IMR-90 (cell line): Measurements from ENCODE around the gene TP73. TPM values are rescaled to one million over a fixed set of nuclear protein-coding genes. Genes with fewer than 3 reads are reported as not detected.

ENCODE experiments used
- ATAC-seq: fragments of 200-7000 bp; cut with Tn5 transposase; 2 replicates; pipeline ENCODE4 v1.9.1; 2020; ENCODE audit warnings: low read depth, mild to moderate bottlenecking, moderate library complexity
- BruUV-seq: library from RNA; stranded (reverse); fragments of 400-500 nt; replicated peaks from 2 replicates; lab custom pipeline; 2021; lab: Mats Ljungman, UMichigan
- CTCF ChIA-PET: fragments of 300-600 bp; formaldehyde crosslinking; extraction: SDS; loops from one replicate; lab custom pipeline; 2021; ENCODE audit warnings: antibody characterized with exemption; lab: Yijun Ruan, JAX
- POLR2A ChIA-PET: fragments of 300-600 bp; sonication (Branson Sonifier 250); formaldehyde crosslinking; loops from one replicate; lab custom pipeline; 2022; ENCODE audit warnings: antibody characterized with exemption; ENCODE audit not compliant: unreplicated experiment; lab: Charles Lee
- DNase-seq: peaks from one replicate; pipeline ENCODE4 v3.0.0; 2013
- H2AFZ ChIP-seq: replicated peaks from 2 replicates; pipeline ENCODE3; 2013; ENCODE audit warnings: low read length, mild to moderate bottlenecking; ENCODE audit not compliant: poor library complexity
- H2AK5ac ChIP-seq: 2 replicates; pipeline ENCODE4 v1.6.1; 2013; ENCODE audit warnings: low read depth, low read length, inconsistent platforms
- H2AK9ac ChIP-seq: replicated peaks from 2 replicates; pipeline ENCODE3; 2013; ENCODE audit warnings: mild to moderate bottlenecking, low read depth, low read length, moderate library complexity; ENCODE audit not compliant: poor library complexity
- H2BK120ac ChIP-seq: 2 replicates; pipeline ENCODE4 v1.6.1; 2013; ENCODE audit warnings: low read depth, low read length, inconsistent platforms
- H2BK15ac ChIP-seq: 3 replicates; pipeline ENCODE4 v1.6.1; 2013; ENCODE audit warnings: low read depth, low read length, inconsistent platforms
- H2BK20ac ChIP-seq: 2 replicates; pipeline ENCODE4 v1.6.1; 2013; ENCODE audit warnings: low read depth, mild to moderate bottlenecking, inconsistent platforms, low read length, moderate library complexity
- H2BK5ac ChIP-seq: 2 replicates; pipeline ENCODE4 v1.6.1; 2013; ENCODE audit warnings: mild to moderate bottlenecking, low read depth, low read length, inconsistent platforms; ENCODE audit not compliant: poor library complexity, severe bottlenecking
- H3K14ac ChIP-seq: replicated peaks from 2 replicates; pipeline ENCODE4 v1.6.1; 2013; ENCODE audit warnings: low read depth, low read length, inconsistent platforms
- H3K18ac ChIP-seq: 2 replicates; pipeline ENCODE4 v1.6.1; 2013; ENCODE audit warnings: low read depth, low read length, control low read depth
- H3K23ac ChIP-seq: 2 replicates; pipeline ENCODE4 v1.6.1; 2013; ENCODE audit warnings: low read depth, low read length, inconsistent platforms
- H3K27ac ChIP-seq: 2 replicates; pipeline ENCODE4 v1.5.1; 2013; ENCODE audit warnings: mild to moderate bottlenecking, control low read depth, low read length; ENCODE audit not compliant: insufficient read depth
- H3K27me3 ChIP-seq: 2 replicates; pipeline ENCODE4 v1.6.1; 2013; ENCODE audit warnings: low read length; ENCODE audit not compliant: control insufficient read depth, insufficient read depth
- H3K36me3 ChIP-seq: 2 replicates; pipeline ENCODE4 v1.6.1; 2013; ENCODE audit warnings: low read length, mixed read lengths; ENCODE audit not compliant: control insufficient read depth, insufficient read depth
- H3K4ac ChIP-seq: 2 replicates; pipeline ENCODE4 v1.6.1; 2013; ENCODE audit warnings: low read depth, low read length, inconsistent platforms
- H3K4me1 ChIP-seq: 2 replicates; pipeline ENCODE4 v1.6.1; 2013; ENCODE audit warnings: low read length, mixed read lengths; ENCODE audit not compliant: control insufficient read depth, insufficient read depth
- H3K4me2 ChIP-seq: 2 replicates; pipeline ENCODE4 v1.6.1; 2013; ENCODE audit warnings: low read depth, mild to moderate bottlenecking, control low read depth, low read length, moderate library complexity
- H3K4me3 ChIP-seq: 2 replicates; pipeline ENCODE4 v1.5.1; 2013; ENCODE audit warnings: low read depth, mild to moderate bottlenecking, control low read depth, low read length, moderate library complexity; ENCODE audit not compliant: insufficient read depth
- H3K56ac ChIP-seq: 2 replicates; pipeline ENCODE4 v1.6.1; 2013; ENCODE audit warnings: low read length, inconsistent platforms; ENCODE audit not compliant: insufficient read depth; ENCODE audit errors: extremely low read depth
- H3K79me1 ChIP-seq, 2 experiments: 2 replicates each; pipeline ENCODE4 v1.6.1; 2013; ENCODE audit warnings: low read length in 2 of 2, inconsistent platforms in 1 of 2, low read depth in 1 of 2
- H3K9ac ChIP-seq: 2 replicates; pipeline ENCODE4 v1.6.1; 2013; ENCODE audit warnings: low read depth, low read length, control low read depth
- H3K9me1 ChIP-seq: 2 replicates; pipeline ENCODE4 v1.6.1; 2013; ENCODE audit warnings: low read length, inconsistent platforms; ENCODE audit not compliant: insufficient read depth
- H3K9me3 ChIP-seq: 2 replicates; pipeline ENCODE4 v1.6.1; 2013; ENCODE audit warnings: low read length; ENCODE audit not compliant: control insufficient read depth, insufficient read depth
- H4K20me1 ChIP-seq: 2 replicates; pipeline ENCODE4 v1.6.1; 2013; ENCODE audit warnings: low read length, inconsistent platforms; ENCODE audit not compliant: insufficient read depth
- H4K5ac ChIP-seq: 2 replicates; pipeline ENCODE4 v1.6.1; 2013; ENCODE audit warnings: mild to moderate bottlenecking, low read depth, low read length, control low read depth
- H4K8ac ChIP-seq, 2 experiments: 2 replicates each; pipeline ENCODE4 v1.6.1; 2013; ENCODE audit warnings: low read depth in 2 of 2, low read length in 2 of 2, control low read depth in 1 of 2, inconsistent platforms in 1 of 2
- H4K91ac ChIP-seq: 2 replicates; pipeline ENCODE4 v1.6.1; 2013; ENCODE audit warnings: low read depth, low read length, inconsistent platforms; ENCODE audit not compliant: insufficient read depth
- BHLHE40 ChIP-seq: fragments of 150-350 bp; IDR thresholded peaks from 2 replicates; pipeline ENCODE4 v1.6.1; 2016; ENCODE audit warnings: mild to moderate bottlenecking, low read depth, low read length
- CEBPB ChIP-seq: IDR thresholded peaks from 2 replicates; pipeline ENCODE4 v1.6.1; 2012; ENCODE audit warnings: low read depth, low read length, improper control_type of control experiment
- FOS ChIP-seq: fragments of 150-350 bp; IDR thresholded peaks from 2 replicates; pipeline ENCODE4 v1.6.1; 2016; ENCODE audit warnings: low read depth, low read length
- MAFK ChIP-seq: IDR thresholded peaks from 2 replicates; pipeline ENCODE4 v1.6.1; 2012; ENCODE audit warnings: low read depth, low read length, improper control_type of control experiment
- MAZ ChIP-seq: IDR thresholded peaks from 2 replicates; pipeline ENCODE4 v1.6.1; 2012; ENCODE audit warnings: low read depth, mild to moderate bottlenecking, low read length, improper control_type of control experiment, moderate library complexity, borderline replicate concordance
- MXI1 ChIP-seq: IDR thresholded peaks from 2 replicates; pipeline ENCODE4 v1.6.1; 2012; ENCODE audit warnings: low read depth, mild to moderate bottlenecking, low read length, moderate library complexity, borderline replicate concordance
- NFE2L2 ChIP-seq: fragments of 150-350 bp; IDR thresholded peaks from 2 replicates; pipeline ENCODE4 v1.6.1; 2016; ENCODE audit warnings: low read depth, mild to moderate bottlenecking, low read length
- POLR2A ChIP-seq: IDR thresholded peaks from 2 replicates; pipeline ENCODE4 v1.6.1; 2012; ENCODE audit warnings: mild to moderate bottlenecking, low read depth, low read length
- RAD21 ChIP-seq: IDR thresholded peaks from 2 replicates; pipeline ENCODE4 v1.6.1; 2012; ENCODE audit warnings: low read length, improper control_type of control experiment
- RCOR1 ChIP-seq: IDR thresholded peaks from 2 replicates; pipeline ENCODE4 v1.6.1; 2012; ENCODE audit warnings: mild to moderate bottlenecking, low read length, improper control_type of control experiment; ENCODE audit not compliant: insufficient replicate concordance
- RFX5 ChIP-seq: IDR thresholded peaks from 2 replicates; pipeline ENCODE4 v1.8.0; 2012; ENCODE audit warnings: low read depth, mild to moderate bottlenecking, low read length, moderate library complexity
- SMC3 ChIP-seq: fragments of 150-350 bp; IDR thresholded peaks from 2 replicates; pipeline ENCODE4 v1.6.1; 2016; ENCODE audit warnings: low read depth, mild to moderate bottlenecking, antibody characterized with exemption, low read length, moderate library complexity
- WGBS, 2 experiments: methylation state at CpG; one replicate each; pipeline versions ENCODE4 v1.1.5 to v1.1.7; 2013; ENCODE audit warnings: missing lambda C conversion rate in 2 of 2; ENCODE audit not compliant: insufficient read length in 1 of 2; ENCODE audit errors: extremely low coverage in 2 of 2; 5-methylcytosine and 5-hydroxymethylcytosine counted together
- dilution Hi-C: fragments of 300-500 bp; cut with HindIII; formaldehyde crosslinking; loops from one replicate; pipeline ENCODE4 v1.14.3; 2018; ENCODE audit warnings: low sequenced_read_pairs; ENCODE audit not compliant: unreplicated experiment
- in situ Hi-C: fragments of 300-500 bp; cut with MboI; formaldehyde crosslinking; loops from 3 replicates; pipeline ENCODE4 v1.14.3; 2019; ENCODE audit warnings: low sequenced_read_pairs, inconsistent platforms, mixed read lengths
- intact Hi-C: fragments of 100-400 bp; cut with micrococcal nuclease; formaldehyde crosslinking; loops from 2 replicates; pipeline ENCODE4 v1.10.0; 2022
- polyA plus RNA-seq, 3 experiments: library from polyadenylated mRNA; depleted of rRNA; stranded (reverse); fragments of >200 nt; gene quantifications; 2 replicates each; pipeline ENCODE4 v1.2.3, GENCODE V29; 2012; ENCODE audit warnings: low replicate concordance in 1 of 3
- total RNA-seq: library from RNA; depleted of rRNA; stranded (reverse); fragments of >200 nt; gene quantifications from 2 replicates; pipeline ENCODE4 v1.2.3, GENCODE V29; 2012
- TF ChIP-seq, protein P1 (sequence below): fragments of 150-350 bp; IDR thresholded peaks from 2 replicates; pipeline ENCODE4 v1.6.1; 2016; ENCODE audit warnings: low read depth, mild to moderate bottlenecking, low read length, moderate library complexity, borderline replicate concordance
- TF ChIP-seq, protein P2 (sequence below): conservative IDR thresholded peaks from 2 replicates; pipeline ENCODE4 v1.5.1; 2012; ENCODE audit warnings: mild to moderate bottlenecking, low read depth, low read length, improper control_type of control experiment
- TF ChIP-seq, protein P3 (sequence below): fragments of 150-350 bp; IDR thresholded peaks from 2 replicates; pipeline ENCODE4 v1.6.1; 2017; ENCODE audit warnings: mild to moderate bottlenecking, antibody characterized with exemption, low read length, low read depth

Gene TP73
- total and polyA plus RNA-seq, 2 of the 4 experiments (the other 2 are of a cell fraction), result not detected

DNA sequence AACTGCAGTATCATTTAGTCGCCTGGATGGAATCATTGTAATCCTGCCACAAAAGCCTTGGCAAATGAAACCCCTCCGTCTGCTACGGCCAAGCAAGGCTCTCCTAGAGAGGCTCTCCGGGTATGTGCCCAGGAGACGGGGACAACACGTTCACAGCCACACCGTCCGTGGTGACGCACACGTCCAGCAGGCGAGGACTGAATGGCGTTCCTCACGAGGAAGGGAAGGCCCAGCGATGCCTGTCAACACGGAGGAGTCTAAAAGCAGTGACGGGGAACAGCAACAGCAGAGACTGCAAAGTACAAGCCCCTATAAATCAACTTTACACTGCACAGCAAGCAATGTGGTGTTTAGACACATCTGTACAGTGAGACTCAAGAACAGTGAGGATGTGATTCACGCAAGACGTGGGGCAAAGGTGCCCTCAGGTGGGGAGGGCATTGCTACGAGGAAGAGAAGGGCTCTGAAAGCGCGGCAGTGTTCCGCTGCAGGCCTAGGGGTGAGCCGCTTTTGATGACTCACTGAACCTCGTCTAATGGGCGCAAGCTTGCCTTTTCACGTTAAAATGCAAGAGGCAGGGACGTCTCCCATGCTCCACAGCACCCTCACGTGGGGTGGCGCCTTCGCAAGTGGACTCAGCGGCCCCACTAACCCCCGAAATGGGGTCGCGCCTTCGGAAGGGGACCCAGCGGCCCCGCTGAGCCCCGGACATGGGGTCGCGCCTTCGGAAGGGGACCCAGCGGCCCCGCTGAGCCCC is 9.2 kb upstream of the TP73 start:
- H3K56ac ChIP-seq, result no peak overlapping the region
- ATAC-seq, result no peak
- H3K18ac ChIP-seq, result no peak overlapping the region
- ChIA-PET POLR2A (no interaction called here), CTCF (interaction anchor here (0.8 kb wide), 1 partner anchor 81 kb away, joined by 3 read pairs; no protein-coding TSS in a partner anchor)
- H3K27me3 ChIP-seq, result no peaks in the 10 kb centered on the region
- H2BK5ac ChIP-seq, result no peak overlapping the region
- H3K23ac ChIP-seq, result no peak overlapping the region
- no peak overlapping the region for H3K4me2 ChIP-seq
- WGBS, 2 experiments, result 89% methylated on average over 14 of the region's 43 CpGs; no CpG with 5 or more reads in 1 of the 2 experiments
- H2BK120ac ChIP-seq, result no peak overlapping the region
- 0 out of 2 replicates have a peak, but pooled peaks cover 3% of the 10 kb centered on the region for H3K9me1 ChIP-seq
- dilution Hi-C loops (no loop called here), intact Hi-C loops (no loop called here), in situ Hi-C loops (no loop called here)
- BruUV-seq, result no TSS peak
- no peak overlapping the region for H3K4ac ChIP-seq
- H3K14ac ChIP-seq, result no peak overlapping the region
- no peak overlapping the region for H2AK5ac ChIP-seq
- no peak overlapping the region for H4K5ac ChIP-seq
- no peak overlapping the region for H3K27ac ChIP-seq
- no peaks in the 10 kb centered on the region for H3K4me1 ChIP-seq
- H3K9me3 ChIP-seq, result no peaks in the 10 kb centered on the region
- H3K79me1 ChIP-seq, result peaks cover 0 to 5% of the 10 kb centered on the region in 2 experiments; a peak in 1 of 4 replicates
- H3K4me3 ChIP-seq, result no peak overlapping the region
- peaks cover 38% of the 10 kb centered on the region for H3K36me3 ChIP-seq
- H4K20me1 ChIP-seq, result no peaks in the 10 kb centered on the region
- H2AFZ ChIP-seq, result peak overlapping the region; percentile 18
- no peak overlapping the region for H4K8ac ChIP-seq
- H3K9ac ChIP-seq, result no peak overlapping the region
- no peak overlapping the region for H2BK15ac ChIP-seq
- H2AK9ac ChIP-seq, result no peak overlapping the region
- DNase-seq, result no peak
- no peak overlapping the region for H4K91ac ChIP-seq
- no peak overlapping the region for H2BK20ac ChIP-seq
- TF ChIP-seq, protein P1, sequence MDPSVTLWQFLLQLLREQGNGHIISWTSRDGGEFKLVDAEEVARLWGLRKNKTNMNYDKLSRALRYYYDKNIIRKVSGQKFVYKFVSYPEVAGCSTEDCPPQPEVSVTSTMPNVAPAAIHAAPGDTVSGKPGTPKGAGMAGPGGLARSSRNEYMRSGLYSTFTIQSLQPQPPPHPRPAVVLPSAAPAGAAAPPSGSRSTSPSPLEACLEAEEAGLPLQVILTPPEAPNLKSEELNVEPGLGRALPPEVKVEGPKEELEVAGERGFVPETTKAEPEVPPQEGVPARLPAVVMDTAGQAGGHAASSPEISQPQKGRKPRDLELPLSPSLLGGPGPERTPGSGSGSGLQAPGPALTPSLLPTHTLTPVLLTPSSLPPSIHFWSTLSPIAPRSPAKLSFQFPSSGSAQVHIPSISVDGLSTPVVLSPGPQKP, result no peak
- TF ChIP-seq MXI1, result no peak
- no peak for TF ChIP-seq MAFK
- TF ChIP-seq BHLHE40, result no peak
- TF ChIP-seq, protein P2, sequence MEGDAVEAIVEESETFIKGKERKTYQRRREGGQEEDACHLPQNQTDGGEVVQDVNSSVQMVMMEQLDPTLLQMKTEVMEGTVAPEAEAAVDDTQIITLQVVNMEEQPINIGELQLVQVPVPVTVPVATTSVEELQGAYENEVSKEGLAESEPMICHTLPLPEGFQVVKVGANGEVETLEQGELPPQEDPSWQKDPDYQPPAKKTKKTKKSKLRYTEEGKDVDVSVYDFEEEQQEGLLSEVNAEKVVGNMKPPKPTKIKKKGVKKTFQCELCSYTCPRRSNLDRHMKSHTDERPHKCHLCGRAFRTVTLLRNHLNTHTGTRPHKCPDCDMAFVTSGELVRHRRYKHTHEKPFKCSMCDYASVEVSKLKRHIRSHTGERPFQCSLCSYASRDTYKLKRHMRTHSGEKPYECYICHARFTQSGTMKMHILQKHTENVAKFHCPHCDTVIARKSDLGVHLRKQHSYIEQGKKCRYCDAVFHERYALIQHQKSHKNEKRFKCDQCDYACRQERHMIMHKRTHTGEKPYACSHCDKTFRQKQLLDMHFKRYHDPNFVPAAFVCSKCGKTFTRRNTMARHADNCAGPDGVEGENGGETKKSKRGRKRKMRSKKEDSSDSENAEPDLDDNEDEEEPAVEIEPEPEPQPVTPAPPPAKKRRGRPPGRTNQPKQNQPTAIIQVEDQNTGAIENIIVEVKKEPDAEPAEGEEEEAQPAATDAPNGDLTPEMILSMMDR, result no peak
- TF ChIP-seq RAD21, result no peak
- TF ChIP-seq CEBPB, result no peak
- TF ChIP-seq RCOR1, result no peak
- no peak for TF ChIP-seq RFX5
- no peak for TF ChIP-seq NFE2L2
- TF ChIP-seq, protein P3, sequence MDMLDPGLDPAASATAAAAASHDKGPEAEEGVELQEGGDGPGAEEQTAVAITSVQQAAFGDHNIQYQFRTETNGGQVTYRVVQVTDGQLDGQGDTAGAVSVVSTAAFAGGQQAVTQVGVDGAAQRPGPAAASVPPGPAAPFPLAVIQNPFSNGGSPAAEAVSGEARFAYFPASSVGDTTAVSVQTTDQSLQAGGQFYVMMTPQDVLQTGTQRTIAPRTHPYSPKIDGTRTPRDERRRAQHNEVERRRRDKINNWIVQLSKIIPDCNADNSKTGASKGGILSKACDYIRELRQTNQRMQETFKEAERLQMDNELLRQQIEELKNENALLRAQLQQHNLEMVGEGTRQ, result no peak
- no peak for TF ChIP-seq MAZ
- no peak for TF ChIP-seq POLR2A
- TF ChIP-seq SMC3, result no peak
- no peak for TF ChIP-seq FOS
